ENCODE measurements around the gene DSCAML1. TPM values are rescaled to one million over a fixed set of nuclear protein-coding genes. Genes with fewer than 3 reads are reported as not detected.

Gene DSCAML1
- total and polyA plus RNA-seq, 4 experiments from 2014 or later, result 1.00 to 1.0 TPM; not detected in 2

GRCh38 chr11:117419482-117420142, 377.4 kb downstream of the DSCAML1 start:
- Histone ChIP-seq H3K27ac (ENCODE audit: low read depth, low read length) (no peak overlapping the region), H3K36me3 (ENCODE audit: insufficient read depth, low read length) (no peaks in the 10 kb centered on the region), H3K9me3 (ENCODE audit: control insufficient read depth in 1 of 2, low read length in 2 of 2) (no peaks in the 10 kb centered on the region), H3K4me1 (ENCODE audit: insufficient read depth, low read length) (no peaks in the 10 kb centered on the region), H3K4me3 (ENCODE audit: low read length in 2 of 2) (no peak overlapping the region), H3K27me3 (ENCODE audit: insufficient read depth, low read length) (no peaks in the 10 kb centered on the region)
- ChIA-PET POLR2A (ENCODE audit: partially characterized antibody) (no interaction called here), CTCF (ENCODE audit: partially characterized antibody) (interaction anchor here (1.2 kb wide), 1 partner anchor 8 kb away, joined by 3 read pairs; no protein-coding TSS in a partner anchor)
- intact Hi-C loops (cut with micrococcal nuclease), result loop anchor here (10.0 kb wide), 1 partner anchor 755 kb away; the partner anchor contains the start of gene SCN2B
- no peak overlapping the region for H3K4me3 Mint-ChIP-seq
- no peak overlapping the region for H3K27ac Mint-ChIP-seq
- no peaks in the 10 kb centered on the region for H3K36me3 Mint-ChIP-seq
- H3K9me3 Mint-ChIP-seq, result no peaks in the 10 kb centered on the region
- no peak for DNase-seq
- H3K27me3 Mint-ChIP-seq, result no peaks in the 10 kb centered on the region
- H3K4me1 Mint-ChIP-seq, result no peaks in the 10 kb centered on the region

DNA sequence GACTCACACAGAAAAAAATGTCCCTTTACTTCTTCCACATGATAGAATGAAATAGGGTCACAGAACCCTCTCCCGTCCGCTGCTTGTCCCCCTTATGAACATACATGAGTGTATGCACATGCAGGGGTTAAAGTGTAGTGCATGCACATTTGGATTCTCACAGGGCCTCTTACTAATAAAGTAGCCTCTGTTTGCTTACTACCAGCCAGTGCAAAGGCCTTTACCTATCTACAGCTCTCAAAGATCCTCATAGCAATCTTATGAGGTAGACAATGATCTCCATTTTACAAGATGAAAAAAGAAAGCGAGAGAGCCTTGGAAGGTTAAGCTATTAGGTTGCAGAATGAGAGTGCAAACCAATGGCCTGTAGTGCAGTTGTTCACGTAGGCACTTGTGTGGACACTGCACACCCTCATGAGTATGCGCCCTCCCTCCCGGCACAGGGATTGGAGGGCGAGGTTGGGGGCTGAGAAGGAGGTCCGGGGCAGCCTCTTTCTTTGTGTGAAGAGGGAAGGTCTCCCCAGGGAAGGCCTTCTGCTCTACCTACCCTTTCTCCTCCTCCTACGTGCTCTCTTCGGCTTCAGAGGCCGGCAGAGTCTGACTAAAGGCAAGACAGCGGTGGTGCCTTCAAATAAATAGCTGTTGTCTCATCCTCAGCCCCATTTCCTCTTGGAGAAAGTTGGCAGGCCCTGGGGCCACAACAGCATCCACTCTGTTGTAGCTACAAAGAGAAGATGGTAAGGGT, 378.1 kb downstream of the DSCAML1 start:
- Histone ChIP-seq H3K4me3 (ENCODE audit: low read length in 2 of 2) (no peak overlapping the region), H3K36me3 (ENCODE audit: insufficient read depth, low read length) (no peaks in the 10 kb centered on the region), H3K27me3 (ENCODE audit: insufficient read depth, low read length) (no peaks in the 10 kb centered on the region), H3K9me3 (ENCODE audit: control insufficient read depth in 1 of 2, low read length in 2 of 2) (no peaks in the 10 kb centered on the region), H3K27ac (ENCODE audit: low read depth, low read length) (no peak overlapping the region), H3K4me1 (ENCODE audit: insufficient read depth, low read length) (no peaks in the 10 kb centered on the region)
- intact Hi-C loops (cut with micrococcal nuclease), result no loop called here
- Mint-ChIP-seq H3K27ac (no peak overlapping the region), H3K4me1 (no peaks in the 10 kb centered on the region), H3K9me3 (no peaks in the 10 kb centered on the region), H3K4me3 (no peak overlapping the region), H3K36me3 (no peaks in the 10 kb centered on the region), H3K27me3 (no peaks in the 10 kb centered on the region)
- POLR2A ChIA-PET (ENCODE audit: partially characterized antibody), result no interaction called here
- CTCF ChIA-PET (ENCODE audit: partially characterized antibody), result interaction anchor here (1.2 kb wide), 1 partner anchor 9 kb away, joined by 3 read pairs; no protein-coding TSS in a partner anchor
- DNase-seq, result no peak

GRCh38 chr11:117417856-117418255, 379.2 kb downstream of the DSCAML1 start:
- Histone ChIP-seq H3K4me3 (ENCODE audit: low read length in 2 of 2) (no peak overlapping the region), H3K9me3 (ENCODE audit: control insufficient read depth in 1 of 2, low read length in 2 of 2) (no peaks in the 10 kb centered on the region), H3K27ac (ENCODE audit: low read depth, low read length) (no peak overlapping the region), H3K27me3 (ENCODE audit: insufficient read depth, low read length) (no peaks in the 10 kb centered on the region), H3K36me3 (ENCODE audit: insufficient read depth, low read length) (no peaks in the 10 kb centered on the region), H3K4me1 (ENCODE audit: insufficient read depth, low read length) (no peaks in the 10 kb centered on the region)
- ChIA-PET POLR2A (ENCODE audit: partially characterized antibody) (no interaction called here), CTCF (ENCODE audit: partially characterized antibody) (interaction anchor here (1.7 kb wide), 1 partner anchor 8 kb away, joined by 5 read pairs; no protein-coding TSS in a partner anchor)
- Mint-ChIP-seq H3K27me3 (no peaks in the 10 kb centered on the region), H3K4me3 (no peak overlapping the region), H3K4me1 (no peaks in the 10 kb centered on the region), H3K9me3 (no peaks in the 10 kb centered on the region), H3K27ac (no peak overlapping the region), H3K36me3 (peaks cover 3 to 4% of the 10 kb centered on the region in 2 donors)
- intact Hi-C loops (cut with micrococcal nuclease), result no loop called here
- DNase-seq, result no peak

DNA sequence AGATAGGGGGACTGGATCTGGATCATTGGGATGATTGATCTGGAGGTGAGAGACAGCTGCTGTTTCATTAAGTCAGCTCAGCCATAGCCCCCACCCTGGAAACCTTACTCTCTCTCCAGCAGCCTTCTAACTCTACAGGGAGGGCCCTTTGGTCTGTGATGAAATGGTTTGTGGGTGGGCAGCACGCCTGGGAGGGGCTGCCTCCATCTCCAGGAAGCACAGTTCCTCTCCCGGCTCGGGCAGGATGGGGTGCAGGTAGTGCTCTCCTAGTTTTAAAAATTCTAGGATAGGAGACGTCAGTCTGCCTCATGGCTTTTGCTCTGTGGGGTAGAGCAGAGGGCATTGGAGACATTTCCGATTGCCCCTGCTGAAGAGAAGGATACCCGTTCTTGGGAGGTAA, 379.7 kb downstream of the DSCAML1 start:
- intact Hi-C loops (cut with micrococcal nuclease), result no loop called here
- no peaks in the 10 kb centered on the region for H3K4me1 ChIP-seq (ENCODE audit: insufficient read depth, low read length)
- ChIA-PET POLR2A (ENCODE audit: partially characterized antibody) (no interaction called here), CTCF (ENCODE audit: partially characterized antibody) (interaction anchor here (1.7 kb wide), 1 partner anchor 9 kb away, joined by 5 read pairs; no protein-coding TSS in a partner anchor)
- no peaks in the 10 kb centered on the region for H3K27me3 ChIP-seq (ENCODE audit: insufficient read depth, low read length)
- H3K36me3 ChIP-seq (ENCODE audit: insufficient read depth, low read length), result no peaks in the 10 kb centered on the region
- no peaks in the 10 kb centered on the region for H3K9me3 Mint-ChIP-seq
- H3K9me3 ChIP-seq (ENCODE audit: control insufficient read depth in 1 of 2, low read length in 2 of 2), result no peaks in the 10 kb centered on the region
- H3K4me1 Mint-ChIP-seq, result no peaks in the 10 kb centered on the region
- no peaks in the 10 kb centered on the region for H3K27me3 Mint-ChIP-seq
- no peak overlapping the region for H3K27ac ChIP-seq (ENCODE audit: low read depth, low read length)
- peaks cover 4 to 8% of the 10 kb centered on the region in 2 donors for H3K36me3 Mint-ChIP-seq
- H3K27ac Mint-ChIP-seq, result no peak overlapping the region
- DNase-seq, result no peak
- H3K4me3 Mint-ChIP-seq, result no peak overlapping the region
- H3K4me3 ChIP-seq (ENCODE audit: low read length in 2 of 2), result no peak overlapping the region

GRCh38 chr11:117415358-117415896, 381.6 kb downstream of the DSCAML1 start:
- H3K36me3 ChIP-seq (ENCODE audit: insufficient read depth, low read length), result no peaks in the 10 kb centered on the region
- no peaks in the 10 kb centered on the region for H3K27me3 ChIP-seq (ENCODE audit: insufficient read depth, low read length)
- intact Hi-C loops (cut with micrococcal nuclease), result no loop called here
- CTCF ChIA-PET (ENCODE audit: partially characterized antibody), result no interaction called here
- Mint-ChIP-seq H3K27ac (no peak overlapping the region), H3K36me3 (peaks cover 4 to 14% of the 10 kb centered on the region in 2 donors), H3K4me1 (no peaks in the 10 kb centered on the region), H3K9me3 (no peaks in the 10 kb centered on the region), H3K4me3 (no peak overlapping the region), H3K27me3 (no peaks in the 10 kb centered on the region)
- no peak overlapping the region for H3K27ac ChIP-seq (ENCODE audit: low read depth, low read length)
- no peak for DNase-seq
- H3K9me3 ChIP-seq (ENCODE audit: control insufficient read depth in 1 of 2, low read length in 2 of 2), result no peaks in the 10 kb centered on the region
- no peak overlapping the region for H3K4me3 ChIP-seq (ENCODE audit: low read length in 2 of 2)
- POLR2A ChIA-PET (ENCODE audit: partially characterized antibody), result no interaction called here
- H3K4me1 ChIP-seq (ENCODE audit: insufficient read depth, low read length), result no peaks in the 10 kb centered on the region

GRCh38 chr11:117414724-117415123, 382.3 kb downstream of the DSCAML1 start:
- DNase-seq, result no peak
- Histone ChIP-seq H3K27ac (ENCODE audit: low read depth, low read length) (no peak overlapping the region), H3K36me3 (ENCODE audit: insufficient read depth, low read length) (peaks cover under 1% of the 10 kb centered on the region), H3K4me3 (ENCODE audit: low read length in 2 of 2) (no peak overlapping the region), H3K9me3 (ENCODE audit: control insufficient read depth in 1 of 2, low read length in 2 of 2) (no peaks in the 10 kb centered on the region), H3K4me1 (ENCODE audit: insufficient read depth, low read length) (no peaks in the 10 kb centered on the region), H3K27me3 (ENCODE audit: insufficient read depth, low read length) (no peaks in the 10 kb centered on the region)
- Mint-ChIP-seq H3K27ac (peak overlapping the region in 1 of 7 donors; percentile 19), H3K36me3 (peaks cover 7 to 21% of the 10 kb centered on the region in 2 donors), H3K27me3 (no peaks in the 10 kb centered on the region), H3K9me3 (no peaks in the 10 kb centered on the region), H3K4me1 (no peaks in the 10 kb centered on the region), H3K4me3 (no peak overlapping the region)
- CTCF ChIA-PET (ENCODE audit: partially characterized antibody), result no interaction called here
- POLR2A ChIA-PET (ENCODE audit: partially characterized antibody), result no interaction called here
- intact Hi-C loops (cut with micrococcal nuclease), result no loop called here

GRCh38 chr11:117413616-117414015, 383.4 kb downstream of the DSCAML1 start:
- Histone ChIP-seq H3K27ac (ENCODE audit: low read depth, low read length) (no peak overlapping the region), H3K36me3 (ENCODE audit: insufficient read depth, low read length) (peaks cover 8% of the 10 kb centered on the region), H3K4me3 (ENCODE audit: low read length in 2 of 2) (no peak overlapping the region), H3K27me3 (ENCODE audit: insufficient read depth, low read length) (no peaks in the 10 kb centered on the region), H3K4me1 (ENCODE audit: insufficient read depth, low read length) (no peaks in the 10 kb centered on the region), H3K9me3 (ENCODE audit: control insufficient read depth in 1 of 2, low read length in 2 of 2) (no peaks in the 10 kb centered on the region)
- no peak for DNase-seq
- no peaks in the 10 kb centered on the region for H3K27me3 Mint-ChIP-seq
- intact Hi-C loops (cut with micrococcal nuclease), result no loop called here
- H3K4me3 Mint-ChIP-seq, result no peak overlapping the region
- no peak overlapping the region for H3K27ac Mint-ChIP-seq
- CTCF ChIA-PET (ENCODE audit: partially characterized antibody), result interaction anchor here (7.3 kb wide), 1 partner anchor 13 kb away, joined by 36 read pairs; no protein-coding TSS in a partner anchor
- POLR2A ChIA-PET (ENCODE audit: partially characterized antibody), result no interaction called here
- H3K36me3 Mint-ChIP-seq, result peaks cover 18 to 28% of the 10 kb centered on the region in 2 donors
- H3K9me3 Mint-ChIP-seq, result peaks cover 0 to 2% (median 0%) of the 10 kb centered on the region in 8 donors
- H3K4me1 Mint-ChIP-seq, result no peaks in the 10 kb centered on the region
